Panc1 (cell line): ENCODE measurements around the gene SSH2. TPM values are rescaled to one million over a fixed set of nuclear protein-coding genes. Genes with fewer than 3 reads are reported as not detected.

Experiments
- ATAC-seq: fragments of 200-7000 bp; cut with Tn5 transposase; 2 replicates; pipeline ENCODE4 v1.9.1; 2020; ENCODE audit warnings: mild to moderate bottlenecking, moderate library complexity
- BruUV-seq: library from RNA; stranded (reverse); fragments of 400-500 nt; replicated peaks from 2 replicates; lab custom pipeline; 2021; lab: Mats Ljungman, UMichigan
- CTCF ChIA-PET: fragments of 300-600 bp; sonication (Branson Sonifier 250); formaldehyde crosslinking; loops from one replicate; lab custom pipeline; 2022; ENCODE audit warnings: antibody characterized with exemption; lab: Charles Lee
- POLR2A ChIA-PET: fragments of 300-600 bp; sonication (Branson Sonifier 250); formaldehyde crosslinking; loops from one replicate; lab custom pipeline; 2022; ENCODE audit warnings: antibody characterized with exemption; lab: Charles Lee
- DNase-seq: peaks from one replicate; pipeline ENCODE4 v3.0.0-alpha.2; 2010; ENCODE audit warnings: low read depth, low spot score
- H3K27ac ChIP-seq: 2 replicates; pipeline ENCODE4 v1.5.1; 2011; ENCODE audit warnings: mild to moderate bottlenecking, low read length, inconsistent platforms
- H3K27me3 ChIP-seq: fragments of 200-500 bp; sonication (Bioruptor generic); 2 replicates; pipeline ENCODE4 v1.6.0; 2014; ENCODE audit warnings: low read length, inconsistent platforms; ENCODE audit not compliant: control insufficient read depth, insufficient read depth
- H3K36me3 ChIP-seq: fragments of 200-500 bp; sonication (Bioruptor generic); 2 replicates; pipeline ENCODE4 v1.5.1; 2014; ENCODE audit warnings: inconsistent platforms, mild to moderate bottlenecking, low read length, moderate library complexity; ENCODE audit not compliant: control insufficient read depth, insufficient read depth
- H3K4me1 ChIP-seq: 2 replicates; pipeline ENCODE4 v1.5.1; 2011; ENCODE audit warnings: inconsistent platforms, mild to moderate bottlenecking, low read length, moderate library complexity; ENCODE audit not compliant: control insufficient read depth, insufficient read depth
- H3K4me3 ChIP-seq, 2 experiments: 2 replicates each; pipeline ENCODE4 v1.5.1; 2011 to 2012; ENCODE audit warnings: low read depth in 2 of 2, low read length in 2 of 2, mild to moderate bottlenecking in 2 of 2, inconsistent platforms in 1 of 2, moderate library complexity in 1 of 2
- H3K9me3 ChIP-seq: fragments of 200-500 bp; sonication (Bioruptor generic); 2 replicates; pipeline ENCODE4 v1.5.1; 2014; ENCODE audit warnings: low read depth, mild to moderate bottlenecking, inconsistent platforms, low read length, moderate library complexity; ENCODE audit not compliant: control insufficient read depth, insufficient read depth
- POLR2AphosphoS5 ChIP-seq: IDR thresholded peaks from 2 replicates; pipeline ENCODE4 v1.6.1; 2012; ENCODE audit warnings: mild to moderate bottlenecking, low read depth, low read length, moderate library complexity
- SIN3A ChIP-seq: IDR thresholded peaks from 2 replicates; pipeline ENCODE4 v1.6.1; 2012; ENCODE audit warnings: low read depth, mild to moderate bottlenecking, low read length, moderate library complexity, borderline replicate concordance; ENCODE audit not compliant: insufficient read depth
- TCF7L2 ChIP-seq: IDR thresholded peaks from 2 replicates; pipeline ENCODE4 v1.6.1; 2011; ENCODE audit warnings: mild to moderate bottlenecking, low read depth, low read length, inconsistent platforms
- in situ Hi-C: cut with HindIII; loops from 2 replicates; pipeline ENCODE4 v1.10.0; 2016; ENCODE audit warnings: low sequenced_read_pairs, low pct_unique_long_range_greater_than_20kb
- intact Hi-C: fragments of 100-400 bp; cut with micrococcal nuclease; formaldehyde crosslinking; loops from one replicate; pipeline ENCODE4 v1.10.0; 2022; ENCODE audit not compliant: unreplicated experiment
- total RNA-seq: library from RNA; stranded (reverse); gene quantifications from one replicate; pipeline ENCODE4 v1.2.1, GENCODE V29; 2021; ENCODE audit not compliant: unreplicated experiment
- TF ChIP-seq, protein P1 (sequence below): fragments of 450-650 bp; IDR thresholded peaks from 2 replicates; pipeline ENCODE4 v1.5.1; 2017; ENCODE audit warnings: mild to moderate bottlenecking
- TF ChIP-seq, protein P2 (sequence below), 2 experiments: IDR thresholded peaks; 2 replicates each; pipeline ENCODE4 v1.6.1; 2011 to 2012; ENCODE audit warnings: low read depth in 2 of 2, control low read depth in 1 of 2, low read length in 1 of 2, mild to moderate bottlenecking in 1 of 2, moderate library complexity in 1 of 2; ENCODE audit not compliant: insufficient read depth in 1 of 2

The SSH2 gene
- total RNA-seq, 1 experiment from 2014 or later = 30.6 TPM

DNA sequence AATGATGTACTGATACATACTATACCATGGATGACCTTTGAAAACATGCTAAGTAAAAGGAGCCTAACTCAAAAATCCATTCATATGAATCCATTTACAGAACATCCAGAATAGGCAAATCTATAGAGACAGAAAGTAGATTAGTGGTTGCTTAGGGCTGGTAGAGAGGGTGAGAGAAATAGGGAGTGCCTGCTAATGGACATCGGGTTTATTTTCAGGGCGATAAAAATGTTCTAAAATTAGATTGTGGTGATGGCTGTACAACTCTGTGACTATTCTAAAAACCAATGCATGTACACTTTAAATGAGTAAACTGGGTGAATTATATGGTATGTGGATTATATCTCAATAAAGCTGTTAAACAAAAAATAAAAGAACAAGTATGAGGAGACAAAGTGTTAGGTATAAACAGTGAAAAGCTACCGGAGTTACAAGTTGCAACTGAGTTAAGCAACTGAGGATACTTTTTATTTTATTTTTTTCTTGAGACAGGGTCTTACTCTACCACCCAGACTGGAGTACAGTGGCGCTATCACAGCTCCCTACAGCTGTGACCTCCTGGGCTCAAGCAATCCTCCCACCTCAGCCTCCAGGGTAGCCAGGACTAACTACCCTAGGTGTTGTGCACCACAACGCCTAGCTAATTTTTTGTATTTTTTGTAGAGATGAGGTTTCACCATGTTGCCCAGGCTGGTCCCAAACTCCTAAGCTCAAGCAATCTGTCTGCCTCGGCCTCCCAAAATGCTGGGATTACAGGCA is 231.8 kb downstream of the SSH2 start:
- Histone ChIP-seq H3K36me3 (no peaks in the 10 kb centered on the region), H3K27me3 (no peaks in the 10 kb centered on the region), H3K4me3 (no peak overlapping the region), H3K9me3 (no peaks in the 10 kb centered on the region), H3K27ac (no peak overlapping the region), H3K4me1 (no peaks in the 10 kb centered on the region)
- CTCF ChIA-PET = no interaction called here
- TF ChIP-seq, protein P1, sequence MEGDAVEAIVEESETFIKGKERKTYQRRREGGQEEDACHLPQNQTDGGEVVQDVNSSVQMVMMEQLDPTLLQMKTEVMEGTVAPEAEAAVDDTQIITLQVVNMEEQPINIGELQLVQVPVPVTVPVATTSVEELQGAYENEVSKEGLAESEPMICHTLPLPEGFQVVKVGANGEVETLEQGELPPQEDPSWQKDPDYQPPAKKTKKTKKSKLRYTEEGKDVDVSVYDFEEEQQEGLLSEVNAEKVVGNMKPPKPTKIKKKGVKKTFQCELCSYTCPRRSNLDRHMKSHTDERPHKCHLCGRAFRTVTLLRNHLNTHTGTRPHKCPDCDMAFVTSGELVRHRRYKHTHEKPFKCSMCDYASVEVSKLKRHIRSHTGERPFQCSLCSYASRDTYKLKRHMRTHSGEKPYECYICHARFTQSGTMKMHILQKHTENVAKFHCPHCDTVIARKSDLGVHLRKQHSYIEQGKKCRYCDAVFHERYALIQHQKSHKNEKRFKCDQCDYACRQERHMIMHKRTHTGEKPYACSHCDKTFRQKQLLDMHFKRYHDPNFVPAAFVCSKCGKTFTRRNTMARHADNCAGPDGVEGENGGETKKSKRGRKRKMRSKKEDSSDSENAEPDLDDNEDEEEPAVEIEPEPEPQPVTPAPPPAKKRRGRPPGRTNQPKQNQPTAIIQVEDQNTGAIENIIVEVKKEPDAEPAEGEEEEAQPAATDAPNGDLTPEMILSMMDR = no peak
- TF ChIP-seq POLR2AphosphoS5 = no peak
- TF ChIP-seq, protein P2, sequence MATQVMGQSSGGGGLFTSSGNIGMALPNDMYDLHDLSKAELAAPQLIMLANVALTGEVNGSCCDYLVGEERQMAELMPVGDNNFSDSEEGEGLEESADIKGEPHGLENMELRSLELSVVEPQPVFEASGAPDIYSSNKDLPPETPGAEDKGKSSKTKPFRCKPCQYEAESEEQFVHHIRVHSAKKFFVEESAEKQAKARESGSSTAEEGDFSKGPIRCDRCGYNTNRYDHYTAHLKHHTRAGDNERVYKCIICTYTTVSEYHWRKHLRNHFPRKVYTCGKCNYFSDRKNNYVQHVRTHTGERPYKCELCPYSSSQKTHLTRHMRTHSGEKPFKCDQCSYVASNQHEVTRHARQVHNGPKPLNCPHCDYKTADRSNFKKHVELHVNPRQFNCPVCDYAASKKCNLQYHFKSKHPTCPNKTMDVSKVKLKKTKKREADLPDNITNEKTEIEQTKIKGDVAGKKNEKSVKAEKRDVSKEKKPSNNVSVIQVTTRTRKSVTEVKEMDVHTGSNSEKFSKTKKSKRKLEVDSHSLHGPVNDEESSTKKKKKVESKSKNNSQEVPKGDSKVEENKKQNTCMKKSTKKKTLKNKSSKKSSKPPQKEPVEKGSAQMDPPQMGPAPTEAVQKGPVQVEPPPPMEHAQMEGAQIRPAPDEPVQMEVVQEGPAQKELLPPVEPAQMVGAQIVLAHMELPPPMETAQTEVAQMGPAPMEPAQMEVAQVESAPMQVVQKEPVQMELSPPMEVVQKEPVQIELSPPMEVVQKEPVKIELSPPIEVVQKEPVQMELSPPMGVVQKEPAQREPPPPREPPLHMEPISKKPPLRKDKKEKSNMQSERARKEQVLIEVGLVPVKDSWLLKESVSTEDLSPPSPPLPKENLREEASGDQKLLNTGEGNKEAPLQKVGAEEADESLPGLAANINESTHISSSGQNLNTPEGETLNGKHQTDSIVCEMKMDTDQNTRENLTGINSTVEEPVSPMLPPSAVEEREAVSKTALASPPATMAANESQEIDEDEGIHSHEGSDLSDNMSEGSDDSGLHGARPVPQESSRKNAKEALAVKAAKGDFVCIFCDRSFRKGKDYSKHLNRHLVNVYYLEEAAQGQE (IDR thresholded peaks at IDR 0.05; ENCODE audit: insufficient read depth in 1 of 2, low read depth in 2 of 2, low read length in 1 of 2) = no peak
- TF ChIP-seq TCF7L2 = no peak
- TF ChIP-seq SIN3A = no peak
- POLR2A ChIA-PET = no interaction called here
- ATAC-seq (no peak), DNase-seq (no peak)
- intact Hi-C loops = no loop called here
- in situ Hi-C loops = no loop called here
- BruUV-seq = no TSS peak

DNA sequence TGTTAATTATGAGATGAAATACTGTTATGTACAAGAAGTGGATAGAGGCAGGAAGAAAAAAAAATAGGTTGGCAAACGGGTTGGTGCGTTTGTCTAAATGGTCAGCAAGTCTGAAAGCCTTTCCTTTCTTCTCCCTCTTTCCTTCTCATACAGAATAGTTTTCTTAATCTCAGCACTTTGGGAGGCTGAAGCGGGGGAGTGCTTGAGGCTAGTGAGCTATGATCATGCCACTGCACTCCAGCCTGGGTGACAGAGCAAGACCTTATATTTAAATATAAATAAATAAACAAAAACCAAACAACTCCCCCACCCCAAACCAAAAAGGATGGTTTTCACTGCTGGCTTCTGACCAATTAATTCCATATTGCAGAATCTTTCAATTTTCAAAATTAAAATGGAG is 232.7 kb downstream of the SSH2 start:
- Histone ChIP-seq H3K27ac (no peak overlapping the region), H3K4me3 (no peak overlapping the region), H3K9me3 (no peaks in the 10 kb centered on the region), H3K36me3 (no peaks in the 10 kb centered on the region), H3K4me1 (no peaks in the 10 kb centered on the region), H3K27me3 (no peaks in the 10 kb centered on the region)
- ChIA-PET CTCF (no interaction called here), POLR2A (no interaction called here)
- intact Hi-C loops (no loop called here), in situ Hi-C loops (no loop called here)
- no peak for DNase-seq
- TF ChIP-seq, protein P1 = no peak
- TF ChIP-seq, protein P2 (IDR thresholded peaks at IDR 0.05; ENCODE audit: insufficient read depth in 1 of 2, low read depth in 2 of 2, low read length in 1 of 2) = no peak
- TF ChIP-seq SIN3A = no peak
- no peak for TF ChIP-seq POLR2AphosphoS5
- no peak for TF ChIP-seq TCF7L2
- BruUV-seq = no TSS peak
- no peak for ATAC-seq
